8988T (cell line): ENCODE data around the gene SNAP25.

Source experiments
- DNase-seq: peaks from one replicate; pipeline ENCODE4 v3.0.0; 2011

The SNAP25 gene

DNA sequence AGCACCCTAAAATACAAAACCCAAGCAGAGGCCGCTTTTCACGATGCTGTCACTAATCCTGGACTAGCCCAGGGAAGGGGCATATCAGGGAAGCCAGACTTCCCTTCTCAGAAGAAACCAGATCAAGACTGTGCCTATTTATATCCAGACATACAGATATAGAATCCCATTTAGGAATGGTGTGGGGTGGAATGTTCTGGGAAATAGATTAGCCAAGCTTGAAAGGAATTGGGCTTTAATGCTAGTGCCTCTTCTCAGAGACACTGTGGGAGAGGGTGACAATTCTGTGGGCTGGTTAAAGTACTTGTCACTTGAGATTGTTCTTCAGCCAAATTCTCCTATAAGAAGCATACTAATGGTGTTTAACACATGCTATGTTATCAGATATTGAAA is 45.5 kb downstream of the SNAP25 start:
- no peak for DNase-seq

DNA sequence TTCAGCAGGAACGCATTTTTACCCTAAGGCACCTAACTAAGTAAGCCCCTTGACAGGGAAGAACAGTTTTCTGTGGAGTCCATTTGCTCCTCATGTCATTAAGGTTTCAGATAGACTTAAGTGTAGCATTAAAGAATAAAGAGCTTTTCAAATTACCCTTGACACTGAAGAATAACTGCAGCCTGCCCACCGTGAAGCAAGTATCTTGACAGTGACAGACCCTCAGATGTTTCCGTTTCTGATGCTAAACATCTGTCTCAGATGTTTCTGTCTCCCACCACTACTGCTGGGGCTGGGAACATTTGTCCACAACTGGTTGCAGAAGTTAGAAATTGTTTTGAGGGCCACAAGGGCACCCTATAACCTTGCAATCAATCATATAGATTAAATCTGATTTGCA is 50.0 kb downstream of the SNAP25 start:
- DNase-seq, result no peak

DNA sequence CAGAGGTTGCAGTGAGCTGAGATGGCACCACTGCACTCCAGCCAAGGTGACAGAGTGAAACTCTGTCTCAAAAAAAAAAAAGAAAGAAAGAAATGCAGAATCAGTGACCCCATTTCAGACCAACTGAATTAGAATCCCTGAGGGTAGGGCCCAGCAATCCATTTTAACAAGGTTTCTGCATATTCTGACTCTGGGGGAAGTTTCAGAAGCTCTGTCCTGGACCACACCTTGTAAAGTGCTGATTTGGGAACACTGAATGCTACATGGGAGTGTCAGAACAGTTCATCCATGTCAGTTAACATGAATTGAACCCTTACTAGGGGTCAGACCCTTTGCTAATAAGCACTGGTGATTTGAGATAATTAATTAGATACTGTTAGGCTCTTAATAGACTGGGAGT is 52.0 kb downstream of the SNAP25 start:
- no peak for DNase-seq

DNA sequence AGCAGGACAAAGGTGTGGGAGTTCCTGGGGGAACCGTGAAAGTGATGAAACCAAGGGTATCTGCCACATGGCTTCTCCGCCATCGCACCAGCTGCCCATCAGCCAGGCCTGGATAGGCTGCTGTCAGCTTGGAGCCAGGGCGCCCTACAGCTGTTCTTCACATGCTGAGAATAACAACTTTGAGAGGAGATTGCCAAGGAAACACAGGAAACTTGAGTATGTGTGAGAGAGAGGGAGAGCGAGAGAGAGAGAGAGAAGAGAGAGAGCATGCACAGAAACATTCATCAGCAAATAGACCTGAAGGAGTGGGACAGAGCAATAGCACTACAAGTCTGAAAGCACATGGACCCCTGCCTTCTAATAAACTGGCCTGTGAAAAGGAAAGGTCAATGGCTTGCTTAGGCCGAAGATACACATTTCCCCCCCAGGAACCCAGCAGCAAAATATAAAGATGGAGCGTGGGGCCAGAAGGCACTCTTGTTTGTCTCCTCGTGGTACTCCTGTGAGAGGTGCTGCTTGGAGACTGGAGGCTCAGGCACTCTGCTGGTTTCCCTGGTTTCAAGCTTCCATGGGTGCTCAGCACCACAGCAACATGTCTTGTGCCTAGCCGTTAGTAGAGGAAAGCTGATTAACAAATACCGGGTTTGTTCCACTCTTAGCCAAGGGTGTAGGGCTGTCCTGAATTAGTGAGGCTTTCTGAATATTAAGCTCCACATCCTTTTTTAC is 53.0 kb downstream of the SNAP25 start:
- DNase-seq, result no peak

DNA sequence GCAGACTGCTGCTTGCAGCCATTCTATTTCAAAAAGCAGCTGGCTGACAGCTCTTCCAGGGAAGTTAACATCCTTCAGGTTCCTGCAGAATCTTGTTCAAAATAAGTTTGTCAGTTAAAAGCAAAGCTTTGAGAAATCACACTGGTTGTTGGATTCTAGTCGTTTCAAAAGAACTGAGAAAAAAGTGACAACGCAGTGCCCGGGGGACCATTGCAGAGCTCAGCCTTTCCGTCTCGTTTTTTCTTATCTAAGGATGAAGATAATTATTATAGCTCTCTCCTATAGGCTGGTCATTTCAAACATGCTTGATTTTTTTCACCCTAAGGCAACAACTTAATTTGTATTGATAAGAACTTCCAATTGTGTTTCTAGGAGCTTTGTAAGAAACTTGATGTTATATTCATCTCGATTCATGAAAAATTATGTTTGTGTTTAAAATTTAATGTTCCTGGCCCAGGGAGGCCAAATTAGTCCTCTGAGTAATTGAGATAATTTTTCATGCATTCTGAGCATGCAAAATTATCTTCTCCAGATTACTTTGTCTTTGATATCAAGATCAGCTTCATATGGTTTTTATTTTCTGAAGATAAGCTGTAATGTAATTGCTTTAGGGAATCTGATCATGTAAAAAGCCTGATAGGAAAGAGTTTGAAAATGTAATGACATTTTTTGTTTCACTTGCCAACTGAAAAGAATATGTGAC is 58.4 kb downstream of the SNAP25 start:
- no peak for DNase-seq

DNA sequence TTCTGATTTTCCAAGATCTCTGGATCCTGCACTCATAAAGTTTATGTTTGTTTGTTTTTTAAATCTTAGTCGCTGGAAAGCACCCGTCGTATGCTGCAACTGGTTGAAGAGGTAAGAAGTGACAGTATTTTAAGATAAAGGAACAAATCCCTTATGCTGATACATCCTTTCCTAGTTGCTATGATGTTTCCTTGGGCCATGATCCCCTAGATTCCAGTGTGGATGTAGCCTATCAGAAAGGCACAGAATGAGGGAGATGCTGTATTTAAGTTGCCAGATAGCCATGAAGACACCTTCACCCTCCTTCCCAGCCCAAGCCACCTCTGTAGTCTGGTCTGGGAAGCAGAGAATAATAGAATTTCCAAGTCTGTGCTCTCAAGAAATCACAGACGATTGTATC is 59.0 kb downstream of the SNAP25 start:
- DNase-seq, result no peak

DNA sequence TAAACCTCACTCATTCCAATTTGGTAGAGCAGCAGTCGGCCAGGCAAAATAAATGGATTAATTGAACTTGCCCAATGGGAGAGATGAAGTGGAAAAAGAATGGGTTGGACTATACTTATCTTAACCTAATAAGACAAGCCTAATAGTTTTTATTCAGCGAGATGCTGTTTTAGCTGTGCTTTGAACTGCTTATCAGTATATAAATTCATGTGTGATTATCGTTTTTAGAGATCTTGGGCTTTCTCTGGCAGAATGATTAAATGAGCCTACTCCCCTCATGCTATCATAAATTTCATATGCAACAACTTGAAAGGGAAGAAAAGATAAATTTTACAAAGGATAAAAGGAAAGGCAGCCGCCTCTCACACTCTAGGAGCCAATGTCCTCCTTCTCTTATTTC is 59.8 kb downstream of the SNAP25 start:
- no peak for DNase-seq

DNA sequence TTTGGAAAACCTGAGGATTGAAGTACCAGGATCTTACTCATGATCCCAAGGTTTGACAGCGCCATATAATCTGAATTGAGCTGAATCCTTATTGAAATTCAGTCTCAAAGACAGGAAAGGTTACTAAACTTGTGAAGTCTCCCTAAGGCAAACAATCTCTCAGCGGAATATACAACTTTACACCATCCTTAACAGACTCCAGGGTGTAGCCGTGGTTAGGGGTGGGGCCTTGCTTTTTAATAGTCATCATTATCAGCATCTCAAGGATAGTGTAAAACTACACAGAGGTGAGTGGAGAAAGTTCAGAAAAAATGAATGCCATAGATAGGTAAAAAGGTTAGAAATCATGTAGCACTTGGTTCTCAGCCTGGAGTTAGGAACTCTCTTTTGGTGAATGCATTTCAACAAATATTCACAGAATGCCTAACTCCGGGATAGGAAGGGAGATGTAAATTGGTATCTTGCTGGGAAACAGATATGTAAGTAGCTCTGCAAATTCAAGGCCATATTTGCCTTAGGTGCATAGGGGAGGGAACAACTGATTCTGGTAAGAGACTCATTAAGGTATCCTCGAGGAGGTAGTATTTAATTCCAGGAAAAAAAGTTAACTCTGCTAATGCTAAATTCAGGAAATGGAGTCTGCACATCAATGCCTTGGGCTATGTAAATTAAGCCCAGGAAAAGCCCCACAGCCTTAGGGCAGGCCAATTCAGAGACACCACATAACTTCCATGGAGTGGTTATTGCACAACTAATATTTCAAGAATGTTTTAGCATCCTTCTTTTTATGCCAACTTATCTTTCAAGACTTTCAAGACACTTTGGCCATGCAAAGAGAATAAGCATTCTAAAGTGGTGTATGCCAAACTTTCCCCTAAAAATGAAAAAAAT is 61.6 kb downstream of the SNAP25 start:
- no peak for DNase-seq

DNA sequence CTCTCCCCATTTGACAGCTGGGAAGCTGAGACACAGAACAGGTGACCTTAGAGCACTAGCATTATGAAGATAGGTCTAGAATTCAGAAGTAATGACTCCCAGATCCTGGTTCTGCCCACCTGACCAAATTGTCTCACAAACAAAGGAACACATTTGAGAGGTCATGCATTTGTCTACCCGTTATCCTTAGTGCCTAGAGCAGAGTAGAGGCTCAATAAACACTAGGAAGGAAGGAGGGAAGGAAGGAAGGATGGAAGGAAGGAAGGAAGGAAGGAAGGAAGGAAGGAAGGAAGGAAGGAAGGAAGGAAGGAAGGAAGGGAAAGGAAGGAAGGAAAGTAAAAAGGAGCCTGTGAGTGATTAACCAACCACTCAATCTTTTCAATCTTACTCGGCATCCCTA is 63.3 kb downstream of the SNAP25 start:
- DNase-seq, result no peak

DNA sequence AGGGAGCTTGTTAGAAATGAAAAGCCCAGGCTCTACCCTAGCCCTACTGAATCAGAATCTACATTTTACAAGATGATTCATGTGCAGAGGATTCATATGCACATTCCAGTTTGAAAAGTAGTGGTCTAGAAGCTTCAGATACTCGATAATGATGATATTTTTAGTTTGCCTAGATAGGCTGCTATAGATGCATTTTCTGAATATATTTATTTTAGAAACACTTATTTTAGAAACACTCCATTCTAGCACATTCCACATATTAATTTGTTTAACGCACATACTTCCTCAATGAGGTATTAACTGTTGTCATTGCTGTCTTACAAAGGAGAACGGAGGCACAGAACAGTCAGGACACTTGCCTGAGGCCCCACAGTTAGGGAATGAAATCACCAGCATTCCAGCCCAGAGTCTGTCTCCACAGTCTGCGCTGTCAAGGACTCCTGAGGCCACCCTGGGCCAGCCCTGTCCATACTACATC is 64.4 kb downstream of the SNAP25 start:
- no peak for DNase-seq

DNA sequence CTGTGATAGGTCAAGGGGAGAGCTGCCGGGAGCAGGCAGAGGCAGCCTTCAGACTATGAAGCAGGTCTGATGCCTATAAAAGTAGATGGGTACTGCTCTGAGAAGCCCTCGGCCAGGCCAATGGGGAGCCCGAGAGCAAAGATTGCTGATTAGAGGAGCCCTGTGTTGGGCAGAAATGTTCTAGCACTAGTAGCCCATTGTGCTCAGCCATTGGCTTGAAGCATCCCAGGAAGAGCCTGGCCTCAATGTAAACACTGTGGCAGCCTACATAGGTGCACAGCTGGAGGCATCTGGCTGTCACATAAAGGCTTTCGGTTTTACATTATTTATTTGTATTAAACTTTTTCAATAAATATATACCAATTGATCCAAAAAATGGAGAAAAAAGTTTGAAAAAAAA is 67.7 kb downstream of the SNAP25 start:
- no peak for DNase-seq

DNA sequence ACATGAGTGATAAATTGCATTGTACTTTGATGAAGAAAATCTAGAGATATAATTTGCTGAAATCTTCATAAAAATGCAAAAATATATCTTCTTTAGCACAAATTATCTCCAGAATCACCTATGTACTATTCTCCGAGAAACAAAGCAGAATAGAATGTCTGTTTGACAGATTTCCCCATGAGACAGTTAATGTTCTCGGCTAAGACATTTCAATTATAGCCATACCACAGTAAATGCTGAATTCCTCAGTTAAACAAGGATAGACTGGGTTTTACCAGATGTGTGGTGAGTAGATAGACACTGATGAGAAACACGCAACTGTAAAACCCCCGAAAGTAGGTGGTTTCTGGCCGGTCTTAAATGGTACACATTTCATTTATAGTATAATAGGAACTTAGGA is 69.8 kb downstream of the SNAP25 start:
- DNase-seq, result no peak

DNA sequence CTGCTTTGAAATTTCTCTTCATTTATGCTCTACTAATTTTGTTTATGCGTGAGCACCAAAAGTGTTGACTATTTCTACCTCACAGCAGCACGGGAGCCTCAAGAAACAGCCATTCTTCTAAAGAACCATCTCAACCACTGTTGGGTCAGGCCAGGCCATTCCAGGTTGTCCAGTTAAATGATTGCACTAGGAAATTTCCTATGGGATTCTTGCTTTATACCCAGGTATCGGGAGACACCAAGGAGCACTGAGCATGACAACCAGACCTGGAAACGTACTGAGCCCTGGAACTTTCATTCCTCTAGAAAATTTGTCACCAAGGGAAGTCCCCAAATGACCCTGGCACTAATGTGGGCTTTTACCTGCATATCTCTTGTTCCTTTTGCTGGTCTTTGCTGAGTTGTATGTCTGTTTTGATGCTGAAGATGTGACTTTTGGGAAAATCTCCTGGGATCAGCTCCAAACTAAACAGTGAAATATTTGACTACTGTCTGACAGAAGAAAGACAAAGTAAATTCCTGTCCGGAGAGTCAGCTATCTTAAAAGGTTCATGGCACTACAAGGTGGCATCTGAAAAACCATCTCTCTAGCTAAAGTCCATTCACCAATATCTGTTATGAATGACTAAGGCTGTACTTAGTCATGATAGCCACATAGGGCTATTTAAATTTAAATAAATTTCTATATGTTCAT is 70.5 kb downstream of the SNAP25 start:
- no peak for DNase-seq

DNA sequence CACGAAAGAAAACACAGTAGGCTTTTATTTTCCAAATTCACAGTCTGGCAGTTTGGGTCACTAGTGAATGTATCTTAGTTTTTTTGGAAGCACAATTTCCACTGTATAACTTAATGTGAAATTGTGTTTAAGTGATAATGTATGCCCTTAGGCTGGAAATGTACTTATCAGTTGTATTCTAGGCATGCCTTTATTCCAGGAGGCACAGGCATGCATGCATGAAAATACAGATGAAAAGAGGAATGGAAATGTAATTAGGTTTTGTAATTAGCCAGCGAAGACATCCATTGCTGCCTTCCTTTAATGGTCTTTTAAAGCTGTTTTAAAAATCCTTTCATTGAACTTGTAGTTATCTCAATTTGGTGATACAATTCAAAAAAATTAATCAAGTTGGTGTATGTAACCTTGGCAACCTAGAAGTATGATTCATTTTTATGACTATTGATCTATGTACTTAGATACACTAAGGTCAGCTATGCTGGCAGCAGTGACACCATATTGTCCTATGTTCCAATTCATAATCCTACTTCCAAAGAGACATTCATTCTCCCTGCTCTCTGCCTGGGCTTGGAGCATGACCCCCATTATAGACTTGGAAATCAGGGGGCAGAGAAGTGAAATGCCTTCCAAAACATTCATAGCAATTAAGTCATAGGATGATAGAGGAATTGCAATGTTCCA is 73.1 kb downstream of the SNAP25 start:
- DNase-seq, result no peak

DNA sequence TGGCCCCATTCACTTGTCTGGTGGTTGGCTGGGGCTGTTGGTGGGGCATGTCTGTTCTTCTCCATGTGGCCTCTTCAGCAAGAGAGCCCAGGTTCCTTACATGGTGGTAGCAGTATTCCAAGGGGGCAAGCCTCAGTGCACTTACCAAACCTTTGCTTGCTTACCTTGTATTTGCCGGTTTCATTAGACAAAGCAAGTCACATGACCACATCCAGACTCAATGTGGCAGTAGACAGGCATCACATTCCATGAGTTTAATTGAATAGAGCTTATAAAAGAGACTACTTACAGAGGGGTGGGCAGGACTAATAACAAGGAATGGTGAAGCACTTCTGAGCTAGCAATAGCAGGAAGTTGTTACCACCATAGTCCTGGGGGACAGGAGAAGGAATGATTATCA is 78.6 kb downstream of the SNAP25 start:
- no peak for DNase-seq

DNA sequence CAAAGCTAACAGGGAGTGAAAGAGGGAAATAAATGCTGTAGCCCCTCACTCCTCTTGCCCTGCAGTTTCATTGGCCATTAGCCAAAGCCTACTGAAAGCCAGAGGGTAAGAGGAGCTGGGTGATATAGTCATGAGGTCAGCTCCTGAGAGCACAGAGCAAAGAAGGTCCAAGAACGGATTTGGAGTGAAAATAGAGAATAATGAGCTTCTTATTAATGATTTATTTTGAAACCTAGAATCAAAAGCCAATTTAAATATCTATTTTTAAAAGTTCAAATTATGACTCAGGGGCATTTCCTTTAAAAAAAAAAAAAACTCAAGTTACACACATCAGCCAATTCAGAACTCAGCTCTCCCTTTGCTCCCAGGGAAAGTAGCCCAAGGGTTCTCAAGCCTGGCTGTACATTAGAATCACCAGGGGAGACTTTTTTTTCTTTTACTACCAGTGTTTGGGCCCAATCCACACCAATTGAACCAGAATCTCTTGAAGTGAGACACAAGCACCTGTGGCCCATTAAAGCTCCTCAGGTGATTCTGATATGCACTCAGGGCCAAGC is 79.1 kb downstream of the SNAP25 start:
- no peak for DNase-seq

DNA sequence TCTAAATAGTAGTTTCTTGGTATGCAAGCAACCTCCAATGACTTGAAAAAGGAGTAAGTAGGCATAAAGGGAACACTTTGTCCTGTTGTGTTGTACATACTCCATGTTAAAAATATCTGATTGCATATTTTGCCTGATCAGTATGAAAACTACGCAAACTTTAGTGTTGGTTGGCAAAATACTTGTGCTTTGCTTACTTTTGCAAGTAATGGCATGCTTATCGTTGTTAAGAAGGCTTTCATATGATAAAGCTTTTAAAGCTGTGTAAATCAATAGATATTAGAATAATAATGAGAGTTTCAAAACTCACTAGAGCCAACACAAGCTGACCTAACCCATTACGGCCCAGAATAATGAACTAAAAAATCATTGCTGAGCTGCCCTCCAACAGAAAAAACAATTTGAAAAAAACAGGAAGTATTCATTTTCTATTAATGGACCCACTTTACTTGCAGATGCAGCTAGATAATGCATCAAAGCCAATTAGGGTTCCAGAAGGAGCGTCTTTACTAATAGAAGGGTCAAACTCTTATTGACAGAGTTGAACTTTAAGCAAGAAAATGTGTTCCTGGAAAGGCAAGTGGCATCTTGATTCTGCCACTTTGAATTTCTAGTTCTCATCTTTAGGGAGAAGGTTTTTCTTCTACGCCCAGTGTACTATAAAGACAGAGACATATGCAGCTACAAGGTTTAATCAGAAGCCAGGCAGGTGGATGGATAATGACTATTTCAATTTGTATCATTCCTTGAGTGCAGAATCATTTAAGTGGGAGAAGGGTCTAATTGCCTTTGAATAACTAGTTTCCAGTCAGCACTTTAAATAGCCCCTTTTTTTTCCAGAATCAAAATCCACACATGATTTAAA is 82.2 kb downstream of the SNAP25 start:
- DNase-seq, result no peak

DNA sequence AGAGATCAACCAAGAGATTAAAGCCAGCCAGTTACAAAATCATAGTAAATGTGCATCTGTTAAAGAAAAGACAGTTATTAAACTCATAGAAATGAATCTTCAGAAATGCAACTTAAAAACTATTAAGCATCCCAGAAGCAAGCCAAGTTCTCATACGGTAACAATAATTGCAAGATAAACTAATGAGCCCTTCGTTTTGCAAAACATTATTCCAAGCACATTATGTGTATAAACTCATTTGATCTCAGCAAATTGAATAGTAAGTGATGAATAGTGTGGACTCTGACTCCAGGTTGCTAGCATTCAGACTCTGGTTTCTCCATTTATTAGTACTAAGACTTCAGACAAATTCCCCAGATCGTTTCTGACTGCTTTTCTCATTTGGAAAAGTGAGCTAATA is 85.2 kb downstream of the SNAP25 start:
- no peak for DNase-seq

DNA sequence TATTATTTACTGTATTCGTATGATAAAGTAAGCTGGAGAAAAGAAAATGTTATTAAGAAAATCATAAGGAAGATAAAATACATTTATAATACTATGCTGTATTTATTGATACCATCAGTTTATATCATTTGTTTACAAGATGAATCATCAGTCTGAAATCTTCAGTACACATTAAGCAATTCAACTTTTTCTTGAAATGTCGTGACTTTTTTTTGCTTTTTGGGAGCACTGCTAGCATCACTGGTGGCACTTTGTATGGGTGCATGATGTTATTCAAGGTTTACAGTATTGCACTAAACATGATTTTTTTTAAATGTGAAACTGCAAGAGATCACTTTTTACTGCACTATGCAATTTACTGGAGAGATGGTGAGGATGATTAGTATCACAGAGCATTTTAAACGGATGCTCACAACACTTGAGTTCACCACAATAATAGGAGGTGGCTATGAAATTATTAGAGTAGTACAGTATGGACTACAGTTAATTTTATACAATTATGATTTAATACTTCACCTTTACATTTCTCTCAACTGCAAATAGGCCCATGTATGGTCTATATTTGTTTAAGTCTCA is 85.9 kb downstream of the SNAP25 start:
- no peak for DNase-seq

DNA sequence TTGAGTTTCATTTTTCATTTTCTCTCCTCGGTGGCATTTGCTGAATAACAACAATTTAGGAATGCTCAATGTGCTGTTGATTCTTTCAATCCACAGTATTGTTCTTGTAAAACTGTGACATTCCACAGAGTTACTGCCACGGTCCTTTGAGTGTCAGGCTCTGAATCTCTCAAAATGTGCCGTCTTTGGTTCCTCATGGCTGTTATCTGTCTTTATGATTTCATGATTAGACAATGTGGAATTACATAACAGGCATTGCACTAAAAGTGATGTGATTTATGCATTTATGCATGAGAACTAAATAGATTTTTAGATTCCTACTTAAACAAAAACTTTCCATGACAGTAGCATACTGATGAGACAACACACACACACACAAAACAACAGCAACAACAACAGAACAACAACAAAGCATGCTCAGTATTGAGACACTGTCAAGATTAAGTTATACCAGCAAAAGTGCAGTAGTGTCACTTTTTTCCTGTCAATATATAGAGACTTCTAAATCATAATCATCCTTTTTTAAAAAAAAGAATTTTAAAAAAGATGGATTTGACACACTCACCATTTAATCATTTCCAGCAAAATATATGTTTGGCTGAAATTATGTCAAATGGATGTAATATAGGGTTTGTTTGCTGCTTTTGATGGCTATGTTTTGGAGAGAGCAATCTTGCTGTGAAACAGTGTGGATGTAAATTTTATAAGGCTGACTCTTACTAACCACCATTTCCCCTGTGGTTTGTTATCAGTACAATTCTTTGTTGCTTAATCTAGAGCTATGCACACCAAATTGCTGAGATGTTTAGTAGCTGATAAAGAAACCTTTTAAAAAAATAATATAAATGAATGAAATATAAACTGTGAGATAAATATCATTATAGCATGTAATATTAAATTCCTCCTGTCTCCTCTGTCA is 88.1 kb downstream of the SNAP25 start:
- no peak for DNase-seq
